ENCODE results near the gene ABHD13.

ABHD13 gene

DNA sequence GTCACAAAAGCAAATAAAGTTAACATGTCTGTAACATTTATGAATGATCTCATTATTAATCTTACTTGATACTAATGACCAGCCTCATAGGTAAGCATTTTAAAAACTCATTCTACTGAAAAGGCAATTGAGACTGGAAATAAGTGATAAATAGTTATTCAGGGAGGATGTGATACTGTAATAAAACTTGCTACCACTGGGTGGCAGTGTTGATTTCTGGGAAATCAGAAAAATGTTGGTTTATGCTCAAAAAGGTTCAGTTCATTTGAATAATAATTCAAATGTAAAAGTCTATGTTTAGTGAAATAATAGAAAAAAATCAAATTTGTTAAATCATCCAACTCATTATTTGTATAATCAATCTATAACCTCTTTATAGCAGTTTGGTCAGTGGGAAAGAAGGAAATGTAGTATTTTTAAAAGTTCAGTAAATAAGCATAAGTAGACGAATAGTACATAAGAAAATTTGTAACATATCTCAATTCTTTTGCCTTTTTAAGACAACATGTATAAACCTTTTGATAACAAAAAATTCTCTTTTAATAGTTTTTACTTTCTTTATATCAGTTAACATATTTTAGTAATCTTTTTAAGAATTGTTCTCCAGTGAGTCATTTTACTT, 9.6 kb downstream of the ABHD13 start:
- TF ChIP-seq RAD21 (IDR thresholded peaks at IDR 0.05; ENCODE audit: low read depth), result peak; percentile 41
- no peak for TF ChIP-seq EGR1 (IDR thresholded peaks at IDR 0.05)

DNA sequence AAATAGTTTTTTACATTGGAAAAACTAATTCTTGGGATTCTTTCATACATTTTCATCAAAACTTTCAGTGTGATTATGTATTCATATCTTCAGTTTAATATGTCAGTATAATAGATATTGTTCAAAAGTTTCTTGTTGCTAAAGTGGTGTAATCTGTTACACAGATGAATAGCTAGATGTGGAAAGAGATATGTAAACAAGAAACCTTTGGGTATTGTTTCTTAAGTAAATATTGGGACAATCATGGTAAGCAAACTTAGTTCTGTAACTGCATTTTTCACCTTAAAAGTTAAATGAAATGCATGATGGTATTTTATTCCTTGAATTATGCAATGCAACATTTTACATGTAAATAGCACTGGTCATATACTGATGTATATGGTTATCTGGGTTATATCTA, 12.2 kb downstream of the ABHD13 start:
- TF ChIP-seq, protein P1, sequence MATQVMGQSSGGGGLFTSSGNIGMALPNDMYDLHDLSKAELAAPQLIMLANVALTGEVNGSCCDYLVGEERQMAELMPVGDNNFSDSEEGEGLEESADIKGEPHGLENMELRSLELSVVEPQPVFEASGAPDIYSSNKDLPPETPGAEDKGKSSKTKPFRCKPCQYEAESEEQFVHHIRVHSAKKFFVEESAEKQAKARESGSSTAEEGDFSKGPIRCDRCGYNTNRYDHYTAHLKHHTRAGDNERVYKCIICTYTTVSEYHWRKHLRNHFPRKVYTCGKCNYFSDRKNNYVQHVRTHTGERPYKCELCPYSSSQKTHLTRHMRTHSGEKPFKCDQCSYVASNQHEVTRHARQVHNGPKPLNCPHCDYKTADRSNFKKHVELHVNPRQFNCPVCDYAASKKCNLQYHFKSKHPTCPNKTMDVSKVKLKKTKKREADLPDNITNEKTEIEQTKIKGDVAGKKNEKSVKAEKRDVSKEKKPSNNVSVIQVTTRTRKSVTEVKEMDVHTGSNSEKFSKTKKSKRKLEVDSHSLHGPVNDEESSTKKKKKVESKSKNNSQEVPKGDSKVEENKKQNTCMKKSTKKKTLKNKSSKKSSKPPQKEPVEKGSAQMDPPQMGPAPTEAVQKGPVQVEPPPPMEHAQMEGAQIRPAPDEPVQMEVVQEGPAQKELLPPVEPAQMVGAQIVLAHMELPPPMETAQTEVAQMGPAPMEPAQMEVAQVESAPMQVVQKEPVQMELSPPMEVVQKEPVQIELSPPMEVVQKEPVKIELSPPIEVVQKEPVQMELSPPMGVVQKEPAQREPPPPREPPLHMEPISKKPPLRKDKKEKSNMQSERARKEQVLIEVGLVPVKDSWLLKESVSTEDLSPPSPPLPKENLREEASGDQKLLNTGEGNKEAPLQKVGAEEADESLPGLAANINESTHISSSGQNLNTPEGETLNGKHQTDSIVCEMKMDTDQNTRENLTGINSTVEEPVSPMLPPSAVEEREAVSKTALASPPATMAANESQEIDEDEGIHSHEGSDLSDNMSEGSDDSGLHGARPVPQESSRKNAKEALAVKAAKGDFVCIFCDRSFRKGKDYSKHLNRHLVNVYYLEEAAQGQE (IDR thresholded peaks at IDR 0.05; ENCODE audit: low read depth), result no peak
- TF ChIP-seq, protein P2, sequence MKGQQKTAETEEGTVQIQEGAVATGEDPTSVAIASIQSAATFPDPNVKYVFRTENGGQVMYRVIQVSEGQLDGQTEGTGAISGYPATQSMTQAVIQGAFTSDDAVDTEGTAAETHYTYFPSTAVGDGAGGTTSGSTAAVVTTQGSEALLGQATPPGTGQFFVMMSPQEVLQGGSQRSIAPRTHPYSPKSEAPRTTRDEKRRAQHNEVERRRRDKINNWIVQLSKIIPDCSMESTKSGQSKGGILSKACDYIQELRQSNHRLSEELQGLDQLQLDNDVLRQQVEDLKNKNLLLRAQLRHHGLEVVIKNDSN (IDR thresholded peaks at IDR 0.05), result no peak
- no peak for TF ChIP-seq CREB1 (IDR thresholded peaks at IDR 0.05; ENCODE audit: low read depth)
- TF ChIP-seq CEBPB (IDR thresholded peaks at IDR 0.05), result no peak
- TF ChIP-seq EGR1 (IDR thresholded peaks at IDR 0.05), result no peak
- TF ChIP-seq YY1 (IDR thresholded peaks at IDR 0.05; ENCODE audit: low read depth), result no peak
- no peak for TF ChIP-seq FOXM1 (IDR thresholded peaks at IDR 0.05; ENCODE audit: borderline replicate concordance, low read depth)
- TF ChIP-seq, protein P3, sequence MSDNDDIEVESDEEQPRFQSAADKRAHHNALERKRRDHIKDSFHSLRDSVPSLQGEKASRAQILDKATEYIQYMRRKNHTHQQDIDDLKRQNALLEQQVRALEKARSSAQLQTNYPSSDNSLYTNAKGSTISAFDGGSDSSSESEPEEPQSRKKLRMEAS (IDR thresholded peaks at IDR 0.05), result no peak
- TF ChIP-seq NFIC (IDR thresholded peaks at IDR 0.05), result no peak
- TF ChIP-seq TEAD4 (IDR thresholded peaks at IDR 0.05), result no peak
- no peak for TF ChIP-seq EP300 (IDR thresholded peaks at IDR 0.05; ENCODE audit: borderline replicate concordance)
- TF ChIP-seq TCF12 (IDR thresholded peaks at IDR 0.05; ENCODE audit: low read depth), result no peak
- TF ChIP-seq TAF1 (IDR thresholded peaks at IDR 0.05; ENCODE audit: low read depth), result no peak
- no peak for TF ChIP-seq RAD21 (IDR thresholded peaks at IDR 0.05; ENCODE audit: low read depth)
- no peak for TF ChIP-seq ZBTB7A (IDR thresholded peaks at IDR 0.05; ENCODE audit: low read depth)

DNA sequence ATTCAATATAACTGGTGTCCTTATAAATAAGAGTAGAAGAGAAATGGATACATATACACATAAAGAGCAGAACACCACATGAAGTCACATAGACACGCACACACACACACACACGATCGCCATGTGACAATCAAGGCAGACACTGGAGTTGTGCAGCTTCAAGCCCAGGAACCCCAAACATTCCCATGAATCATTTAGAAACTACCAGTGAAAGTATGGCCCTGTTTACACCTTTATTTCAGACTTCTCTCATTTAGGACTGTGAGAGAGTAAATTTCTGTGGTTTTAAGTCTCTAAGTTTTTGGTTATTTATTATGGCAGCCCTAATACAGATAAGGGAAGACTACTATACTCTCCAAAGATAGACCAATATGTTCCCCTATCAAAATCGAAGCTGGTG, 31.0 kb downstream of the ABHD13 start:
- TF ChIP-seq CREB1 (IDR thresholded peaks at IDR 0.05; ENCODE audit: low read depth) (no peak), YY1 (IDR thresholded peaks at IDR 0.05; ENCODE audit: low read depth) (no peak), CEBPB (IDR thresholded peaks at IDR 0.05) (no peak), TCF12 (IDR thresholded peaks at IDR 0.05; ENCODE audit: low read depth) (no peak), FOXM1 (IDR thresholded peaks at IDR 0.05; ENCODE audit: borderline replicate concordance, low read depth) (no peak)
- TF ChIP-seq, protein P2 (IDR thresholded peaks at IDR 0.05), result no peak
- TF ChIP-seq, protein P1 (IDR thresholded peaks at IDR 0.05; ENCODE audit: low read depth), result no peak

DNA sequence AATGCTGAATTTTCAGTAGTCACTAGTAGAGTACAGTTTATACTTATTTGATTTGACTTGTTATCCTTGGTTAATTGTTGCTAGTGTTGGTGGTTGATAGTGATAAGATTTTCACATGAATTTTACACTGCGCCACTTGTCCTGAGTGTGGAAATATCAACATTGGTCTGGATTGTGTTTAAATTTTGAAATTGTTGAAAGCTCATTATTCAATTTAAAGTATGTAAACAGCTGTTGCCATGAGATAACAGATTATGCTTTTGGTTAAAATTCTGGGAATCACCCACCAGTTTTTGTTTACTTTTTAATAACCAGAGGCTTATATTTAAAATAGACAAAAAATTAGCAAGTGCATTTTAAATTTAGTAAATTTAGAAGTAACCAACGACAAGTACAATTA, 39.1 kb downstream of the ABHD13 start:
- TF ChIP-seq TCF12 (IDR thresholded peaks at IDR 0.05; ENCODE audit: low read depth) (no peak), YY1 (IDR thresholded peaks at IDR 0.05; ENCODE audit: low read depth) (no peak), TAF1 (IDR thresholded peaks at IDR 0.05; ENCODE audit: low read depth) (no peak), NFIC (IDR thresholded peaks at IDR 0.05) (no peak), FOXM1 (IDR thresholded peaks at IDR 0.05; ENCODE audit: borderline replicate concordance, low read depth) (no peak), RAD21 (IDR thresholded peaks at IDR 0.05; ENCODE audit: low read depth) (no peak), CEBPB (IDR thresholded peaks at IDR 0.05) (no peak), CREB1 (IDR thresholded peaks at IDR 0.05; ENCODE audit: low read depth) (no peak), ZBTB7A (IDR thresholded peaks at IDR 0.05; ENCODE audit: low read depth) (no peak), EGR1 (IDR thresholded peaks at IDR 0.05) (no peak)
- TF ChIP-seq, protein P2 (IDR thresholded peaks at IDR 0.05), result no peak
- TF ChIP-seq, protein P3 (IDR thresholded peaks at IDR 0.05), result no peak
- TF ChIP-seq, protein P1 (IDR thresholded peaks at IDR 0.05; ENCODE audit: low read depth), result no peak
